GM10266 (cell line): ENCODE measurements around the gene RAPGEF4.

Experiments used
- DNase-seq: peaks from one replicate; pipeline ENCODE4 v3.0.0; 2012; ENCODE audit errors: extremely low spot score
- TF ChIP-seq, protein P1 (sequence below): IDR thresholded peaks from 2 replicates; pipeline ENCODE4 v1.5.1; 2012; ENCODE audit warnings: mild to moderate bottlenecking, low read depth; ENCODE audit not compliant: control insufficient read depth, insufficient read depth; ENCODE audit errors: missing control alignments

The RAPGEF4 gene

DNA sequence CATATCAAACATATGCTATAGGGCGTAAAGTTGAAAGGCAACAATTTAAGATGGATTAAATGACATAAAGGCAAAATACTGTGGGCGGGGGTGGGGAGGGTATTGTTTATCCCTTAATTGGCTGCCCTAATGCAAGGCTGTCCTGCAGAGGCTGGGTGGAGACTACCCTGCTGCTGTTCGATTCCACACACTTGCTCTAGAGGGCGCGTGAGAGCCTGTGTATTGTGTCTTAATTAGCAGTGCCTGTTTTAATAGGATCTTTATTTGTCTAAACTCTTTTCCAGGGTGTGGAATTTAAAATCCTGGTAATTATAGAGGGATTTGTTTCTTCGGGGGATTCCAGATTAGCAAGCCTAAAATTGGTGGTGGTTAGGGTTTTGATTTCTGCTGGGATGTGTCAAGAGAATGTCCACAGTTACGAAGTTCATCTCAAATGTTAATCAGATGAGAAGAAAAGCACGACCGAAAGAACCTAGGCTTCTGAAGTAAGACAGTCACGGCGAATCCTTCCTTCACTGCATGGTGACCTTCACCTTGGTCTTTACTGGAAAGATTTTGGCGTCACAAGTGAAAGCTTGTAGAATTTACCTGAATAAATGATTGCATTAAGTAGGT is 236.5 kb downstream of the RAPGEF4 start:
- DNase-seq, result peak; percentile 58
- TF ChIP-seq, protein P1, sequence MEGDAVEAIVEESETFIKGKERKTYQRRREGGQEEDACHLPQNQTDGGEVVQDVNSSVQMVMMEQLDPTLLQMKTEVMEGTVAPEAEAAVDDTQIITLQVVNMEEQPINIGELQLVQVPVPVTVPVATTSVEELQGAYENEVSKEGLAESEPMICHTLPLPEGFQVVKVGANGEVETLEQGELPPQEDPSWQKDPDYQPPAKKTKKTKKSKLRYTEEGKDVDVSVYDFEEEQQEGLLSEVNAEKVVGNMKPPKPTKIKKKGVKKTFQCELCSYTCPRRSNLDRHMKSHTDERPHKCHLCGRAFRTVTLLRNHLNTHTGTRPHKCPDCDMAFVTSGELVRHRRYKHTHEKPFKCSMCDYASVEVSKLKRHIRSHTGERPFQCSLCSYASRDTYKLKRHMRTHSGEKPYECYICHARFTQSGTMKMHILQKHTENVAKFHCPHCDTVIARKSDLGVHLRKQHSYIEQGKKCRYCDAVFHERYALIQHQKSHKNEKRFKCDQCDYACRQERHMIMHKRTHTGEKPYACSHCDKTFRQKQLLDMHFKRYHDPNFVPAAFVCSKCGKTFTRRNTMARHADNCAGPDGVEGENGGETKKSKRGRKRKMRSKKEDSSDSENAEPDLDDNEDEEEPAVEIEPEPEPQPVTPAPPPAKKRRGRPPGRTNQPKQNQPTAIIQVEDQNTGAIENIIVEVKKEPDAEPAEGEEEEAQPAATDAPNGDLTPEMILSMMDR, result peak; percentile 86

DNA sequence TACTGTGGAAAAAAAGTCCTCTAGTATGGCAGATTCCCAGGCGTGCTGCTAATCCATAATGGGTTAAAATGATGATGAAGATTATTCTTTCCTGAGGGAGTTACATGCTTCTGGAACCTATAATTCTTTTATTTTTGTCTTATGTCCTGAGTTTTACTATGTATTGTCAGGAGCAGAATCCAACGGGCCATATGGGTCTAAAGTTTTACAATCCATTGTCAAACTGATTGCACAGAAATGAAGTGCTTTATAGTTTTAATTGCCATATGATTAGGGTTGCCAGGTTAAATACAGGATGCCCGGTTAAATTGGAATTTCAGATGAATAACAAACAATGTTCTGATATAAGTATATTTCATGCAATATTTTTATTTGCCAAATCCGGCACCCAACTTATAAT is 239.1 kb downstream of the RAPGEF4 start:
- TF ChIP-seq, protein P1, result no peak
- DNase-seq, result no peak

DNA sequence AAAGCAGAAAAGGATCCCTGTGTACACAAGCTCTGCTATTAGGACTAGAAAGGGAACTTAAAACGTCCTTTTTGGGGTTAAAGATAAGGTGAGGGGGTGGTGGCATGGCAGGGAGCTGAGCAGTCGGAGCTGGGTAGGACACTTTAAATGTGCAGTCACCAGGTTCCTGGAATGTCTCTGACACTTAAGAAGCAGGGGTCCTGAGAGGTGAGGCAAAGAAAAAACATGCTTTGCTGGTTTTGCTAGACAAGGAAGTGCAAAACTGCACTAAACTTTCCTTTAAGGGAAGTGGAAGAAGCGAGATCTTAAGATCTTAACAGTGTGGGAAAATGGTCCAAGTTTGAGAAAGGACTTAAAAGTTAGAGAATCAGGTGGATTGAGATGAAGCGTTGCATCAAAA is 240.5 kb downstream of the RAPGEF4 start:
- no peak for DNase-seq
- TF ChIP-seq, protein P1, result no peak

DNA sequence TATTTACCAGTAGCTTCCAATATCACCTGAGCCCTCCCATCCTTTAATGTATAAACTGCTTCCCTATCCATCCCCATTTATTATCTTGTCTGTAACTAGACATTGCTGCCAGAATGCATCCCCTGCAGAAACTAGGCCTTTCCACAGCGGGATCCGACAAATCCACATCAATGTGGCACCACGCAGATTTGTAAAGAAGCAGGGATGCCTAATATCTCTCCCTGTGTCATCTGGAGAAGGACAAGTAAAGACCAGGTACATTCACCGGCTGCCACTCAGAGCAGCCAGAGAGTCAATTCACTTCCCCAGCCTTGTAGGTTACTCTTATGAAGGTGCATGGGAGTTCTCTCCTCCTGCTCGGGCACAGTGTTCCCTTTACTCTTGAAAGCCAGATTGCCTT is 241.2 kb downstream of the RAPGEF4 start:
- TF ChIP-seq, protein P1, result no peak
- no peak for DNase-seq

DNA sequence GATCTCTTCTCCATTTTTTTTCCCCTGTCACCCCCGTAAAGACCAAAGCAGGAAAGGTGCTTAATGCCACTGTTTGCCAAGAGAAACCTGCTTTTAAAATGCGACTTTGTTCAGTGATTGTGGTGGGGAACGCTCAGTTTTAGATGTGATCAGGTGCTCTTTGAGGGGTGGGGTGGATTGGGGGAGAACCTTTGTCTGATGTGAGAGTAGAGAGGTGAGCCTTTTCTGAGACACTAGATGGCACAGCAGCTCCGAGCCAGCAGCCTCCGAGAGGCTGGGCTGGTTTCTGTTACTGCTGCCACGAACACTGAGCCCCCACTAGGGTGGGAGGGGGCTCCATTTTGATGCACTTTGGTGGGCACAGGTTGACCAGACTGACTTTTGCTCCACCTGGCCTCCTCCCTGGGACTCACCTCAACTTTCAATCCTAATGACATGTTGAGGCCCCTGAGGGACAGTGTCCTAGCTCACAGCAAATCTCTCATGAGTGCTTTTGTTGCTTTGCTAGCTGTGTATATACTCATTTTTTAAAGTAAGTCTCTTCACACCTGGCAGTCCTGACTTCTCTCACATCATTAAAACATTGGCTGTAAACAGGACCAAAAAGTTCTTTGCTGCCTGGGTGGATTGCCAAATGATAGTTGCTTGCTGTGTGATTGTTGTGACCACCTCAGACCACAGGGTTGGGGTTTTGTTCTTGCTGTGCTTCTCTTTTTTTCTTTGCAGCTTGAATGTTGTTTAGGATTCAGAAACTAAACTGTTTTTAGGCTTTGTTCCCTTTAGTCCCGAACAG is 241.8 kb downstream of the RAPGEF4 start:
- TF ChIP-seq, protein P1, result no peak
- no peak for DNase-seq

DNA sequence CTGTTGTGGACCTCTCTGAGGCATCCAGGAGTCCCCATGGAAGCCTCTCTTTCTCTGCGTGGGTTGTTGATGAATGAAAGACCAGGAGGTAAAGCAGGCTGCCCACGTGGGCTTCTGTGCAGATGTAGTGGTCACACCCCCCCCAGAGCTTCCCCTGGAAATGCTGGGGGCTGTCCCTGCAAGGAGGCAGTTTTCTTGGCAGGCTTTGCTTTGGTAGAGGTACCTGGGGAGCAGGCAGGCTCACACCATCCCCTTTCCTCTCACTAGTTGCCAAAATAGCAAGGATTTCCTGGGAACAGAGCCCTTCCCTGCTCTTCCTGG is 242.4 kb downstream of the RAPGEF4 start:
- no peak for DNase-seq
- TF ChIP-seq, protein P1, result no peak
